Type B pancreatic cell (in vitro differentiated cells): ENCODE data around the gene ESR2. TPM values are rescaled to one million over a fixed set of nuclear protein-coding genes. Genes with fewer than 3 reads are reported as not detected.

Experiments used
- DNase-seq: peaks from one replicate; pipeline ENCODE4 v3.0.0; 2021; ENCODE audit warnings: mixed read lengths; ENCODE audit not compliant: unreplicated experiment; ENCODE audit errors: extremely low spot score
- H3K27ac Mint-ChIP-seq: 2 replicates; pipeline ENCODE4 v1.8.0; 2021; ENCODE audit warnings: mild to moderate bottlenecking, mixed read lengths
- H3K27me3 Mint-ChIP-seq: 2 replicates; pipeline ENCODE4 v1.8.0; 2021; ENCODE audit warnings: mixed read lengths
- H3K36me3 Mint-ChIP-seq: 2 replicates; pipeline ENCODE4 v1.8.0; 2021; ENCODE audit warnings: mixed read lengths
- H3K4me1 Mint-ChIP-seq: one replicate; pipeline ENCODE4 v1.8.0; 2021; ENCODE audit warnings: mixed read lengths; ENCODE audit not compliant: unreplicated experiment
- H3K4me3 Mint-ChIP-seq: 2 replicates; pipeline ENCODE4 v1.8.0; 2021; ENCODE audit warnings: mild to moderate bottlenecking, mixed read lengths
- H3K9me3 Mint-ChIP-seq: 2 replicates; pipeline ENCODE4 v1.8.0; 2021; ENCODE audit warnings: mixed read lengths
- total RNA-seq: library from RNA; stranded (reverse); gene quantifications from 2 replicates; pipeline ENCODE4 v1.2.1, GENCODE V29; 2021; ENCODE audit warnings: low replicate concordance
- TF ChIP-seq, protein P1 (sequence below): fragments of 200-600 bp; sonication (generic); conservative IDR thresholded peaks from 2 replicates; pipeline ENCODE4 v1.5.0; 2021; ENCODE audit warnings: antibody characterized with exemption, mild to moderate bottlenecking

Gene ESR2
- total RNA-seq, 1 donor from 2014 or later: 0.53 TPM

- no peak for DNase-seq
- Mint-ChIP-seq H3K4me1 (no peaks in the 10 kb centered on the region), H3K4me3 (no peak overlapping the region), H3K9me3 (no peaks in the 10 kb centered on the region), H3K36me3 (no peaks in the 10 kb centered on the region), H3K27me3 (no peaks in the 10 kb centered on the region), H3K27ac (no peak overlapping the region)
- TF ChIP-seq, protein P1, sequence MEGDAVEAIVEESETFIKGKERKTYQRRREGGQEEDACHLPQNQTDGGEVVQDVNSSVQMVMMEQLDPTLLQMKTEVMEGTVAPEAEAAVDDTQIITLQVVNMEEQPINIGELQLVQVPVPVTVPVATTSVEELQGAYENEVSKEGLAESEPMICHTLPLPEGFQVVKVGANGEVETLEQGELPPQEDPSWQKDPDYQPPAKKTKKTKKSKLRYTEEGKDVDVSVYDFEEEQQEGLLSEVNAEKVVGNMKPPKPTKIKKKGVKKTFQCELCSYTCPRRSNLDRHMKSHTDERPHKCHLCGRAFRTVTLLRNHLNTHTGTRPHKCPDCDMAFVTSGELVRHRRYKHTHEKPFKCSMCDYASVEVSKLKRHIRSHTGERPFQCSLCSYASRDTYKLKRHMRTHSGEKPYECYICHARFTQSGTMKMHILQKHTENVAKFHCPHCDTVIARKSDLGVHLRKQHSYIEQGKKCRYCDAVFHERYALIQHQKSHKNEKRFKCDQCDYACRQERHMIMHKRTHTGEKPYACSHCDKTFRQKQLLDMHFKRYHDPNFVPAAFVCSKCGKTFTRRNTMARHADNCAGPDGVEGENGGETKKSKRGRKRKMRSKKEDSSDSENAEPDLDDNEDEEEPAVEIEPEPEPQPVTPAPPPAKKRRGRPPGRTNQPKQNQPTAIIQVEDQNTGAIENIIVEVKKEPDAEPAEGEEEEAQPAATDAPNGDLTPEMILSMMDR: no peak
Measured at GRCh38 chr14:64260418-64260817, 33.8 kb downstream of the ESR2 start.

DNA sequence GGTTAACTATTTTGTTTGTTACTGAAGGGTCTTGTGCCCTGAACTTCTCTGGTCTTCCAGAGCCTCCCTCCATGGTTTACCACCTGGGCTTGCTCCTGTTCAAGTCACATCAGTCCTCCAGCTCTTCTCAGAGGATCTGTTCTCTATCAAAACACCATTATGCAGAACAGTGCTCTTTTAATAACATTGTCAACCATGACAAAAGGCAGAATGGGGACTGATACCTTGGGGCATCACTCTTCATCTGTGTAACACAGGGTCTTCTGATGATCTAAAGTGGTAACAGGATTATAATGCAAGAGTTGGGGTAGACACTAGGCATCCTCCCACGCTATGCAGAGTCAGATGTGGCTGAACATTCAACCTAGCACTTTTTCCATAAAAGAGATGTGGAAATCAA is 38.4 kb downstream of the ESR2 start:
- Mint-ChIP-seq H3K4me1 (no peaks in the 10 kb centered on the region), H3K27me3 (no peaks in the 10 kb centered on the region)

GRCh38 chr14:64253672-64254071 is 40.5 kb downstream of the ESR2 start:
- Mint-ChIP-seq H3K36me3 (no peaks in the 10 kb centered on the region), H3K4me1 (no peaks in the 10 kb centered on the region)

More for the DNA sequence above, 38.4 kb downstream of the ESR2 start:
- no peaks in the 10 kb centered on the region for H3K36me3 Mint-ChIP-seq
- DNase-seq: no peak
- no peak overlapping the region for H3K4me3 Mint-ChIP-seq
- no peaks in the 10 kb centered on the region for H3K9me3 Mint-ChIP-seq
- TF ChIP-seq, protein P1: no peak
- H3K27ac Mint-ChIP-seq: no peak overlapping the region

DNA sequence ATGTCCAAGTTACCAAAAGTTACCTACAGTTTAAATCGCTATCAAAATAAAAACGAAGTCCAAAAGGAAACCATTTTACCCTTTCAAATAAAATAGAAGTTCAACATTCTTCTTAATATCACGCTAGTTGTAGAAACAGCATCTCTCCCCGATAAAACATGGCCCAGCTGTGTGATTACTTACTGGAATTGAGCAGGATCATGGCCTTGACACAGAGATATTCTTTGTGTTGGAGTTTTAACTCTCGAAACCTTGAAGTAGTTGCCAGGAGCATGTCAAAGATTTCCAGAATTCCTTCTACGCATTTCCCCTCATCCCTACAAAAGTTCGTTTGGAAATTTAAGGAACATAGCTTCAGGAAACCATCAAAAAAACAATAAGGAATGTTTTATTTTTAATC is 44.8 kb downstream of the ESR2 start:
- TF ChIP-seq, protein P1: no peak
- H3K36me3 Mint-ChIP-seq: no peaks in the 10 kb centered on the region
- no peaks in the 10 kb centered on the region for H3K27me3 Mint-ChIP-seq
- DNase-seq: no peak
- H3K4me1 Mint-ChIP-seq: peaks cover 4% of the 10 kb centered on the region
- H3K27ac Mint-ChIP-seq: no peak overlapping the region
- no peaks in the 10 kb centered on the region for H3K9me3 Mint-ChIP-seq
- no peak overlapping the region for H3K4me3 Mint-ChIP-seq

More at GRCh38 chr14:64253672-64254071, 40.5 kb downstream of the ESR2 start:
- no peak for DNase-seq
- Mint-ChIP-seq H3K4me3 (no peak overlapping the region), H3K27ac (no peak overlapping the region), H3K27me3 (no peaks in the 10 kb centered on the region), H3K9me3 (no peaks in the 10 kb centered on the region)
- TF ChIP-seq, protein P1: no peak

GRCh38 chr14:64248689-64249088 is 45.5 kb downstream of the ESR2 start:
- no peak overlapping the region for H3K4me3 Mint-ChIP-seq
- no peak overlapping the region for H3K27ac Mint-ChIP-seq
- no peaks in the 10 kb centered on the region for H3K36me3 Mint-ChIP-seq
- H3K9me3 Mint-ChIP-seq: no peaks in the 10 kb centered on the region
- TF ChIP-seq, protein P1: no peak
- H3K4me1 Mint-ChIP-seq: peaks cover 4% of the 10 kb centered on the region
- DNase-seq: no peak
- H3K27me3 Mint-ChIP-seq: no peaks in the 10 kb centered on the region

- H3K4me1 Mint-ChIP-seq: peaks cover 4% of the 10 kb centered on the region
- no peaks in the 10 kb centered on the region for H3K27me3 Mint-ChIP-seq
- no peak overlapping the region for H3K4me3 Mint-ChIP-seq
- DNase-seq: no peak
- no peaks in the 10 kb centered on the region for H3K9me3 Mint-ChIP-seq
- H3K36me3 Mint-ChIP-seq: no peaks in the 10 kb centered on the region
- no peak overlapping the region for H3K27ac Mint-ChIP-seq
- TF ChIP-seq, protein P1: no peak
Measured at GRCh38 chr14:64247195-64247594, 47.0 kb downstream of the ESR2 start.
